SH-SY5Y (cell line): ENCODE data around the gene ZDHHC14.
A peak's percentile ranks its signal among the peaks of the same experiment; 100 is the strongest.

Experiments
- GATA2 ChIP-seq: IDR thresholded peaks from 2 replicates; pipeline ENCODE4 v1.6.1; 2011; ENCODE audit warnings: mild to moderate bottlenecking, low read depth, low read length
- GATA3 ChIP-seq: IDR thresholded peaks from 2 replicates; pipeline ENCODE4 v1.6.1; 2011; ENCODE audit warnings: low read depth, mild to moderate bottlenecking, low read length, moderate library complexity

Gene ZDHHC14

GRCh38 chr6:157442291-157442690, 61.3 kb downstream of the ZDHHC14 start:
- no peak for TF ChIP-seq GATA3
- TF ChIP-seq GATA2, result no peak

GRCh38 chr6:157443066-157443800, 62.2 kb downstream of the ZDHHC14 start:
- TF ChIP-seq GATA2, result no peak
- TF ChIP-seq GATA3, result no peak

GRCh38 chr6:157445277-157446009, 64.5 kb downstream of the ZDHHC14 start:
- TF ChIP-seq GATA3, result no peak
- no peak for TF ChIP-seq GATA2

- TF ChIP-seq GATA2 (no peak), GATA3 (no peak)
These were observed 66.7 kb downstream of the ZDHHC14 start for GRCh38 chr6:157447735-157448134.

- no peak for TF ChIP-seq GATA3
These were observed 68.6 kb downstream of the ZDHHC14 start for GRCh38 chr6:157449610-157450009.

GRCh38 chr6:157450931-157451742, 70.1 kb downstream of the ZDHHC14 start:
- TF ChIP-seq GATA2, result no peak
- TF ChIP-seq GATA3, result no peak

GRCh38 chr6:157452096-157452495, 71.1 kb downstream of the ZDHHC14 start:
- TF ChIP-seq GATA3, result no peak
- TF ChIP-seq GATA2, result no peak

- TF ChIP-seq GATA3 (no peak), GATA2 (no peak)
These were observed 72.1 kb downstream of the ZDHHC14 start for GRCh38 chr6:157453131-157453530.

GRCh38 chr6:157453978-157454377, 73.0 kb downstream of the ZDHHC14 start:
- TF ChIP-seq GATA2 (no peak), GATA3 (no peak)

GRCh38 chr6:157454762-157455714, 74.0 kb downstream of the ZDHHC14 start:
- TF ChIP-seq GATA3, result no peak
- TF ChIP-seq GATA2, result no peak

- no peak for TF ChIP-seq GATA3
These were observed 74.9 kb downstream of the ZDHHC14 start for GRCh38 chr6:157455731-157456523.

- TF ChIP-seq GATA2, result peak; percentile 51; the same call in 1 of the 2 replicates
- TF ChIP-seq GATA3, result no peak; the same call in 1 of the 2 replicates
These were observed 75.5 kb downstream of the ZDHHC14 start for GRCh38 chr6:157456524-157456829.

GRCh38 chr6:157457787-157458186, 76.8 kb downstream of the ZDHHC14 start:
- TF ChIP-seq GATA2 (no peak), GATA3 (no peak)

- TF ChIP-seq GATA2, result no peak
- no peak for TF ChIP-seq GATA3
These were observed 78.3 kb downstream of the ZDHHC14 start for GRCh38 chr6:157459327-157459726.
